HCT116 (cell line): ENCODE measurements around the gene TNPO2. TPM values are rescaled to one million over a fixed set of nuclear protein-coding genes. Genes with fewer than 3 reads are reported as not detected.

Experiments
- ATAC-seq: fragments of 200-7000 bp; cut with Tn5 transposase; 2 replicates; pipeline ENCODE4 v1.9.1; 2020; ENCODE audit warnings: mild to moderate bottlenecking, moderate library complexity
- BruUV-seq: library from RNA; stranded (reverse); fragments of 400-500 nt; replicated peaks from 2 replicates; lab custom pipeline; 2021; lab: Mats Ljungman, UMichigan
- CTCF ChIA-PET: fragments of 300-600 bp; sonication (Branson Sonifier 250); formaldehyde crosslinking; loops from one replicate; lab custom pipeline; 2021; ENCODE audit warnings: antibody characterized with exemption; lab: Charles Lee
- POLR2A ChIA-PET: fragments of 300-600, 350-600 bp; sonication (Branson Sonifier 250); formaldehyde crosslinking; loops from one replicate; lab custom pipeline; 2021; ENCODE audit warnings: antibody characterized with exemption; lab: Charles Lee
- RAD21 ChIA-PET, 2 experiments: fragments of 300-600 bp; sonication (Branson Sonifier 250); formaldehyde crosslinking; loops; one replicate each; lab custom pipeline; 2023; ENCODE audit warnings: low total read pairs in 2 of 2; ENCODE audit not compliant: uncharacterized antibody in 2 of 2, unreplicated experiment in 2 of 2, low non-redundant PET in 1 of 2; lab: Charles Lee
- DNase-seq: peaks from one replicate; pipeline ENCODE4 v3.0.0-alpha.2; 2010; ENCODE audit warnings: low read depth, low spot score
- H2AFZ ChIP-seq: fragments of 200-600 bp; shearing (Covaris generic), sonication (generic); 2 replicates; pipeline ENCODE4 v1.6.1; 2017; ENCODE audit warnings: low read depth, mixed run types, mixed read lengths, antibody characterized with exemption, low read length; ENCODE audit not compliant: poor library complexity, severe bottlenecking
- H3K27ac ChIP-seq: 2 replicates; pipeline ENCODE4 v1.5.1; 2012; ENCODE audit warnings: low read depth, low read length
- H3K27me3 ChIP-seq: fragments of 200-600 bp; sonication (generic); 2 replicates; pipeline ENCODE4 v1.6.1; 2016; ENCODE audit warnings: mixed run types, low read length, mixed read lengths; ENCODE audit not compliant: insufficient read depth
- H3K36me3 ChIP-seq, 2 experiments: fragments of 200-500 bp in 1 of 2; fragments of 200-600 bp in 1 of 2; sonication (Bioruptor generic) in 1 of 2; sonication (generic) in 1 of 2; 2 replicates each; pipeline versions ENCODE4 v1.5.1 to v1.6.1; 2014 to 2016; ENCODE audit warnings: low read length in 2 of 2, inconsistent platforms in 1 of 2, mixed read lengths in 1 of 2, mixed run types in 1 of 2; ENCODE audit not compliant: insufficient read depth in 2 of 2, control insufficient read depth in 1 of 2
- H3K4me1 ChIP-seq, 2 experiments: fragments of 200-600 bp in 1 of 2; sonication (generic) in 1 of 2; 2 replicates each; pipeline versions ENCODE4 v1.5.1 to v1.6.1; 2012 to 2017; ENCODE audit warnings: low read length in 2 of 2, inconsistent platforms in 1 of 2, mild to moderate bottlenecking in 1 of 2, mixed read lengths in 1 of 2, mixed run types in 1 of 2, moderate library complexity in 1 of 2; ENCODE audit not compliant: insufficient read depth in 2 of 2, control insufficient read depth in 1 of 2
- H3K4me2 ChIP-seq: fragments of 200-600 bp; sonication (generic); 2 replicates; pipeline ENCODE4 v1.6.1; 2017; ENCODE audit warnings: mixed run types, low read length, mixed read lengths
- H3K4me3 ChIP-seq, 2 experiments: fragments of 200-600 bp in 1 of 2; sonication (generic) in 1 of 2; replicated peaks in 1 of 2; 2 replicates each; pipeline ENCODE4 v1.5.1; 2011 to 2016; ENCODE audit warnings: low read length in 2 of 2, control low read depth in 1 of 2, low read depth in 1 of 2, mild to moderate bottlenecking in 1 of 2, mixed read lengths in 1 of 2, mixed run types in 1 of 2
- H3K79me2 ChIP-seq: fragments of 200-600 bp; sonication (generic); 2 replicates; pipeline ENCODE4 v1.6.1; 2017; ENCODE audit warnings: mild to moderate bottlenecking, mixed run types, low read length, moderate library complexity, mixed read lengths; ENCODE audit not compliant: insufficient read depth
- H3K9ac ChIP-seq: fragments of 200-600 bp; sonication (generic); 2 replicates; pipeline ENCODE4 v1.6.1; 2016; ENCODE audit warnings: low read length, mixed read lengths
- H3K9me2 ChIP-seq: fragments of 200-600 bp; sonication (generic), shearing (Covaris generic); 2 replicates; pipeline ENCODE4 v1.6.1; 2017; ENCODE audit warnings: mixed run types, mild to moderate bottlenecking, moderate library complexity; ENCODE audit not compliant: insufficient read depth
- H3K9me3 ChIP-seq, 2 experiments: fragments of 200-500 bp in 1 of 2; fragments of 200-600 bp in 1 of 2; sonication (Bioruptor generic) in 1 of 2; sonication (generic) in 1 of 2; 2 replicates each; pipeline ENCODE4 v1.6.1; 2014 to 2017; ENCODE audit warnings: low read length in 2 of 2, mixed read lengths in 2 of 2, inconsistent platforms in 1 of 2, low read depth in 1 of 2, mild to moderate bottlenecking in 1 of 2, mixed run types in 1 of 2, moderate library complexity in 1 of 2; ENCODE audit not compliant: control insufficient read depth in 1 of 2, insufficient read depth in 1 of 2
- H4K20me1 ChIP-seq: fragments of 200-600 bp; sonication (generic), shearing (Covaris generic); 2 replicates; pipeline ENCODE4 v1.6.1; 2017; ENCODE audit warnings: mixed run types, mild to moderate bottlenecking, moderate library complexity; ENCODE audit not compliant: insufficient read depth
- CBX3 ChIP-seq: IDR thresholded peaks from 2 replicates; pipeline ENCODE4 v1.6.1; 2012; ENCODE audit warnings: low read depth
- EGR1 ChIP-seq: IDR thresholded peaks from 2 replicates; pipeline ENCODE4 v1.6.1; 2012; ENCODE audit warnings: low read depth
- EZH2 ChIP-seq: fragments of 200-600 bp; sonication (generic); IDR thresholded peaks from 2 replicates; pipeline ENCODE4 v1.6.1; 2017; ENCODE audit warnings: antibody characterized with exemption, mixed run types
- EZH2phosphoT487 ChIP-seq: fragments of 200-600 bp; IDR thresholded peaks from 2 replicates; pipeline ENCODE4 v1.6.1; 2018; ENCODE audit warnings: antibody characterized with exemption, borderline replicate concordance
- JUND ChIP-seq: IDR thresholded peaks from 2 replicates; pipeline ENCODE4 v1.6.1; 2012
- POLR2AphosphoS5 ChIP-seq: IDR thresholded peaks from 2 replicates; pipeline ENCODE4 v1.6.1; 2011; ENCODE audit warnings: mild to moderate bottlenecking, low read depth, low read length, moderate library complexity
- RAD21 ChIP-seq: IDR thresholded peaks from 2 replicates; pipeline ENCODE4 v1.6.1; 2012; ENCODE audit warnings: low read depth, mild to moderate bottlenecking
- REST ChIP-seq: IDR thresholded peaks from 2 replicates; pipeline ENCODE4 v1.6.1; 2012; ENCODE audit warnings: low read depth
- SRF ChIP-seq: IDR thresholded peaks from 2 replicates; pipeline ENCODE4 v1.6.1; 2012; ENCODE audit warnings: low read depth
- YY1 ChIP-seq: IDR thresholded peaks from 2 replicates; pipeline ENCODE4 v1.6.1; 2011; ENCODE audit warnings: low read length, low read depth, moderate library complexity, mild to moderate bottlenecking; ENCODE audit not compliant: insufficient replicate concordance; ENCODE audit errors: extremely low read depth
- intact Hi-C: fragments of 100-400 bp; cut with micrococcal nuclease; formaldehyde crosslinking; loops from 2 replicates; pipeline ENCODE4 v1.10.0; 2022
- total RNA-seq: library from RNA; stranded (reverse); gene quantifications from one replicate; pipeline ENCODE4 v1.2.1, GENCODE V29; 2021; ENCODE audit not compliant: unreplicated experiment
- TF ChIP-seq, protein P1 (sequence below): IDR thresholded peaks from 2 replicates; pipeline ENCODE4 v1.6.1; 2012

The TNPO2 gene
- total RNA-seq, 1 experiment from 2014 or later, result 81.8 TPM

DNA sequence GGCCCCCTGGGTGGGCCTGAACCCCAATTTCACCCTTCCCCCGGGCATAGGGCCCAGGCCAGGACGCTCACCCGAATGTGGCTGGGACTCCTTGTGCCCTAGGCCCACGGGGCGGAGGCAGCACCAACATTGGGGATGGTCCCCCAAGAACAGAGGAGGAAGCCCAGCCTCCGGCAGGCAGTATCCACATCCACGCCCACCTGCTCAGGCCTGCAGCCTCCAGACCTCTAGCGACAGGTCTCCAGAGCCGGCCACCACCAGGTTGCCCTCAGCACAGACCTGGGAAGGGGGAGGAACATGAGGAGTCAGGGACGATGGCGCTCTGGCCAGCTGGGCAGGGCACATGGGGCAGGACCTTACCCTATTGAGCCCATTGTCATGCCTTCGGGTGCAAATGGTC, 34.7 kb downstream of the TNPO2 start:
- no peaks in the 10 kb centered on the region for H4K20me1 ChIP-seq
- H3K4me3 ChIP-seq, result no peak overlapping the region
- TF ChIP-seq, protein P1, sequence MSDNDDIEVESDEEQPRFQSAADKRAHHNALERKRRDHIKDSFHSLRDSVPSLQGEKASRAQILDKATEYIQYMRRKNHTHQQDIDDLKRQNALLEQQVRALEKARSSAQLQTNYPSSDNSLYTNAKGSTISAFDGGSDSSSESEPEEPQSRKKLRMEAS, result no peak
- TF ChIP-seq REST, result no peak
- no peak for TF ChIP-seq CBX3
- no peak for TF ChIP-seq EGR1
- no peak for TF ChIP-seq YY1
- TF ChIP-seq EZH2phosphoT487, result no peak
- TF ChIP-seq SRF, result no peak
- no peak for TF ChIP-seq POLR2AphosphoS5
- no peak for TF ChIP-seq RAD21
- no peak for TF ChIP-seq JUND
- no peak for TF ChIP-seq EZH2
- TF ChIP-seq, all 23 proteins: peak for 0
- Histone ChIP-seq H3K27ac (no peak overlapping the region), H3K9ac (no peak overlapping the region), H2AFZ (no peak overlapping the region), H3K4me2 (no peak overlapping the region), H3K27me3 (no peaks in the 10 kb centered on the region), H3K9me3 (no peaks in the 10 kb centered on the region), H3K4me1 (no peaks in the 10 kb centered on the region), H3K36me3 (no peaks in the 10 kb centered on the region; a peak in 1 of 4 replicates), H3K79me2 (no peaks in the 10 kb centered on the region), H3K9me2 (no peaks in the 10 kb centered on the region)
- ChIA-PET RAD21 (no interaction called here), CTCF (no interaction called here), POLR2A (no interaction called here)
- ATAC-seq (no peak), DNase-seq (no peak)
- BruUV-seq, result no TSS peak
- intact Hi-C loops, result no loop called here
